Ovary (tissue), 9 donors: Measurements from ENCODE around the gene GADD45G. TPM values are rescaled to one million over a fixed set of nuclear protein-coding genes. Genes with fewer than 3 reads are reported as not detected.

ENCODE experiments used
- DNase-seq, 5 donors: peaks; one replicate each; pipeline ENCODE4 v3.0.0-alpha.2; 2019 to 2020
- H3K27ac ChIP-seq, 2 donors: fragments of 200-600 bp; one replicate each; pipeline versions ENCODE4 v1.5.1 to v1.8.0; 2019 to 2022
- H3K27me3 ChIP-seq: fragments of 200-600 bp; one replicate; pipeline ENCODE4 v1.8.0; 2022
- H3K36me3 ChIP-seq: fragments of 200-600 bp; sonication (generic); one replicate; pipeline ENCODE4 v1.5.1; 2019
- H3K4me1 ChIP-seq: one replicate; pipeline ENCODE4 v1.8.1; 2013; ENCODE audit warnings: mild to moderate bottlenecking, moderate library complexity; ENCODE audit not compliant: insufficient read depth
- H3K4me3 ChIP-seq: fragments of 200-600 bp; sonication (generic); one replicate; pipeline ENCODE4 v1.5.1; 2017
- H3K9me3 ChIP-seq, 2 donors: fragments of 200-600 bp in 1 of 2; sonication (generic) in 1 of 2; one replicate each; pipeline versions ENCODE4 v1.5.1 to v1.8.1; 2013 to 2019; ENCODE audit warnings: mild to moderate bottlenecking in 1 of 2, moderate library complexity in 1 of 2
- EP300 ChIP-seq: sonication (generic); formaldehyde crosslinking; IDR thresholded peaks from one replicate; pipeline ENCODE4 v1.6.1; 2017; ENCODE audit warnings: antibody characterized with exemption
- POLR2A ChIP-seq: fragments of 450-650 bp; IDR thresholded peaks from one replicate; pipeline ENCODE4 v1.6.1; 2017; ENCODE audit warnings: antibody characterized with exemption, mild to moderate bottlenecking, moderate library complexity
- WGBS, 3 donors: extraction: QIAGEN DNeasy Blood & Tissue Kit in 1 of 3; methylation state at CpG; one replicate each; pipeline versions ENCODE4 v1.1.5 to v1.1.7; 2013 to 2017; 5-methylcytosine and 5-hydroxymethylcytosine counted together
- intact Hi-C, 4 donors: fragments of 100-400 bp; cut with DNase I; formaldehyde crosslinking; loops; one replicate each; pipeline versions ENCODE4 v1.11.0 to v1.15.1; 2022 to 2023
- polyA plus RNA-seq, 2 donors: library from polyadenylated mRNA; stranded (reverse); fragments of 200-250 nt in 1 of 2; fragments of 350-450 nt in 1 of 2; fragmentation: Illumina TruSeq in 1 of 2; extraction: RNeasy Lipid Tissue Mini Kit (QIAGEN cat#74804) in 1 of 2; gene quantifications; one replicate each; pipeline ENCODE4 v1.2.3, GENCODE V29; 2013 to 2014
- total RNA-seq, 7 donors: library from RNA; depleted of rRNA in 2 of 7; stranded (reverse); fragments of >200 nt in 2 of 7; fragmentation: NEBNext Ultra II Directional in 3 of 7; extraction: Animal tissue kit (Norgen Biotek cat#: 25700) in 3 of 7; gene quantifications; one replicate each; pipeline versions ENCODE4 v1.1.0 to v1.2.4, GENCODE V29; 2016 to 2023
- TF ChIP-seq, protein P1 (sequence below), 3 donors: fragments of 450-650 bp in 2 of 3; fragments of 200-600 bp in 1 of 3; IDR thresholded peaks; one replicate each; pipeline versions ENCODE4 v1.5.1 to v1.8.0; 2016 to 2022; ENCODE audit warnings: antibody characterized with exemption in 3 of 3, mild to moderate bottlenecking in 1 of 3
- donor health status: DM: no; HTN: no; CAD: no; lungs with moderate emphysema.
- donor health status: DM: no; HTN: no; CAD: no.
- donor health status: Bipolar disorder and iron deficiency.
- donor health status: DM: yes; HTN: yes; CAD: no.
- donor health status: DM: no; HTN: no; CAD: no.
- donor health status: DM: yes; HTN: yes; CAD: no.

The GADD45G gene
- total and polyA plus RNA-seq, 9 donors, result 0.60 to 126 (median 23.2) TPM

DNA sequence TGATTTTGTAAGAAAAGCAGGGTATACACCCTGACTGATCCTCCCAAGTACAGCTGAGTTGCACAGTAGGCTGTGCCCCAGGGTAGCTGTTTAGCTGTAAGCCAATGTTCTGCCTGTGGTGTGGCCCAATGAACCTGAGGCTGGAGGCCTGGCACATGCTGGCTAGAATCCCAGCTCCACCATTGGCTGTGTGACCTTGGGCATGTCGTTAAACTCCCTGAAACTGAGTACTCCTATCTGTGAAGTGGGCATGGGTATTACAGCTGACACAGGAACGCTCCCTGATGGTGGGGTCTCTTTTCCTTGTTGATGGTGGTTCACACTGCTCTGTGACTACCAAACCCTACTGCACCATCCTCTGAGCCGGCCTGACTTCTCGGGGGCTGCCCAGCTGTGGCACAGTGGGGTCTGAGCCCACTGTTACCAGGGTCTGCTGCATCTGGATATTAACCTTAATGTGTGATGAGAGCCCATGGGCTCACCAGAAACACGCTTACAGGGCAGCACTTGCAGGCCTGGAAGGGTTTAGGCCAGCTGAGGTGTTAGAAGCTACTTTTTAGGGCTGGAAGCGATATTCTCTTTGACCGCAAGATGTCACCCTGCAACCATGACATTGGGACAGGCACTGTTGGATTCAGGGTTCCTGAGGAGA, 7.0 kb upstream of the GADD45G start:
- Histone ChIP-seq H3K27me3 (no peaks in the 10 kb centered on the region), H3K27ac (no peak overlapping the region), H3K4me3 (no peak overlapping the region), H3K9me3 (no peaks in the 10 kb centered on the region), H3K4me1 (no peaks in the 10 kb centered on the region), H3K36me3 (no peaks in the 10 kb centered on the region)
- WGBS, 3 donors, result 39 to 48% (median 46%) methylated on average over 7 of the region's 7 CpGs
- peak; percentile 36 to 67 (median 59) for DNase-seq
- intact Hi-C loops, result loop anchor here (2.0 to 10.0 kb wide), 4 partner anchors 503 to 1277 kb away; no protein-coding TSS in a partner anchor
- TF ChIP-seq EP300, result no peak
- TF ChIP-seq, protein P1, sequence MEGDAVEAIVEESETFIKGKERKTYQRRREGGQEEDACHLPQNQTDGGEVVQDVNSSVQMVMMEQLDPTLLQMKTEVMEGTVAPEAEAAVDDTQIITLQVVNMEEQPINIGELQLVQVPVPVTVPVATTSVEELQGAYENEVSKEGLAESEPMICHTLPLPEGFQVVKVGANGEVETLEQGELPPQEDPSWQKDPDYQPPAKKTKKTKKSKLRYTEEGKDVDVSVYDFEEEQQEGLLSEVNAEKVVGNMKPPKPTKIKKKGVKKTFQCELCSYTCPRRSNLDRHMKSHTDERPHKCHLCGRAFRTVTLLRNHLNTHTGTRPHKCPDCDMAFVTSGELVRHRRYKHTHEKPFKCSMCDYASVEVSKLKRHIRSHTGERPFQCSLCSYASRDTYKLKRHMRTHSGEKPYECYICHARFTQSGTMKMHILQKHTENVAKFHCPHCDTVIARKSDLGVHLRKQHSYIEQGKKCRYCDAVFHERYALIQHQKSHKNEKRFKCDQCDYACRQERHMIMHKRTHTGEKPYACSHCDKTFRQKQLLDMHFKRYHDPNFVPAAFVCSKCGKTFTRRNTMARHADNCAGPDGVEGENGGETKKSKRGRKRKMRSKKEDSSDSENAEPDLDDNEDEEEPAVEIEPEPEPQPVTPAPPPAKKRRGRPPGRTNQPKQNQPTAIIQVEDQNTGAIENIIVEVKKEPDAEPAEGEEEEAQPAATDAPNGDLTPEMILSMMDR (IDR thresholded peaks at IDR 0.05), result peak; percentile 46 to 79 (median 76)
- no peak for TF ChIP-seq POLR2A

DNA sequence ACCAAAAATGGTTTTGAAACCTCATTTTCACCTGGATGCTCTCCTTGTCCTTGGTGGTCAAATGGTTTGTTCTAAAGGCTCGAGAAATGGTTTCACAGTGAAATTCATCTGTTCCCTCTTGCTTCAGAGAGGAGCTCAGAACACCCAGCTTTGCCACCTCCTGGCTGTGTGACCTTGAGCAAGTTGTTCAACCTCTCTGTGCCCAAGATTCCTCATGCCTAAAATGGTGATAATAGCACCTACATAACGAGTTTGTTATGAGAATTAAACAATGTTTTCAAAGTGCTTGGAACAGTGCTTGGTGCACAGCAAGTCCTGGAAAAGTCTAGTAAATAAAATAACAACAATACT, 6.5 kb upstream of the GADD45G start:
- H3K36me3 ChIP-seq, result no peaks in the 10 kb centered on the region
- H3K4me3 ChIP-seq, result no peak overlapping the region
- TF ChIP-seq POLR2A (no peak), EP300 (no peak)
- TF ChIP-seq, protein P1 (IDR thresholded peaks at IDR 0.05), result no peak
- no peak overlapping the region for H3K27ac ChIP-seq
- no peak for DNase-seq
- intact Hi-C loops, result loop anchor here in 3 of 4 donors (2.0 to 10.0 kb wide), 3 partner anchors 504 to 1276 kb away; no protein-coding TSS in a partner anchor
- 3 to 6% (median 5%) methylated on average over 2 of the region's 2 CpGs for WGBS, 3 donors
- H3K9me3 ChIP-seq, result no peaks in the 10 kb centered on the region
- no peaks in the 10 kb centered on the region for H3K4me1 ChIP-seq
- H3K27me3 ChIP-seq, result no peaks in the 10 kb centered on the region

DNA sequence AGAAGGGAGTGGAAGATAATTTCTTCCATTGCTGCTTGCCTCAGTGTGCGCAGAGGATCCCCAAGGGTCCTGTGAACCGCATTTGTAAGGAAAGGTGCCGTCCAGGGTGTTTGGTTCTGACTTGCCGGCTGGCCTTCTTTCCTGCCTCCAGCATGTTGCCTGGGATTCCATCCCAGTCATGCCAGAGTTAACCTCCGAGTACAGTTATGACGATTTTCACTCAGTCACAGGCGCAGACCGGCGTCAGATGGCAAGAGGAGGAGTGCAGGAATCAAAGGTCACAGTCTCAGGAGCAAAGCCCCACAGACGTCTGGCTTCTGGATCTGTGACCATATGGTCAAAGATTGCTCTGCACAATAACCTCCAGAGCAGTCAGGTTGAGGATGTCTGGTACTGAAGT, 5.9 kb upstream of the GADD45G start:
- no peaks in the 10 kb centered on the region for H3K36me3 ChIP-seq
- 14 to 51% (median 42%) methylated on average over 10 of the region's 10 CpGs for WGBS, 3 donors
- DNase-seq, result no peak
- no peaks in the 10 kb centered on the region for H3K9me3 ChIP-seq
- H3K27me3 ChIP-seq, result no peaks in the 10 kb centered on the region
- H3K4me1 ChIP-seq, result peaks cover 2% of the 10 kb centered on the region
- intact Hi-C loops, result loop anchor here in 3 of 4 donors (2.0 to 10.0 kb wide), 3 partner anchors 504 to 1276 kb away; no protein-coding TSS in a partner anchor
- H3K4me3 ChIP-seq, result no peak overlapping the region
- TF ChIP-seq, protein P1 (IDR thresholded peaks at IDR 0.05), result no peak
- no peak for TF ChIP-seq POLR2A
- TF ChIP-seq EP300, result no peak
- no peak overlapping the region for H3K27ac ChIP-seq

DNA sequence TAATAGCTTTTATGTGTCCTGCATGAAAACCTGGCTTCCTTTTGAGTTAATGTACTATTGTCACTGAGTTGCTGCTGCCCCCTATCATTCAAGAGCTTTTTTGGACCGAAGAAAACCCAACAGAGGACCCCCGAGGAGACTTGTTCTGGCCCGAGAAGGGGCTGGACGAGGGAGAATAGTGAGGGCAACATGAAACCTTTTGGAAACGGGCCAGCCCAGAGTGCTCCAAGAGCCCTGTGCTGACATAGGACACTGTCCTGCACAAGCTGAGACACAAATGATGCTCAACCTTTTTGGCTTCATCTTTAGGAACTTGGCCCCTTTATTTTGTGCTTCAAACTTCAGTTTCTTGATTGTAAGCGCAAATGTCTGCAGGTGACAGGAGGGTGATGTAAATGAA, 4.0 kb upstream of the GADD45G start:
- TF ChIP-seq, protein P1 (IDR thresholded peaks at IDR 0.05), result no peak
- no peak for TF ChIP-seq EP300
- TF ChIP-seq POLR2A, result no peak
- WGBS, 3 donors, result 76 to 82% (median 80%) methylated on average over 6 of the region's 6 CpGs
- Histone ChIP-seq H3K4me3 (no peak overlapping the region), H3K27ac (no peak overlapping the region), H3K4me1 (peaks cover 2% of the 10 kb centered on the region), H3K36me3 (no peaks in the 10 kb centered on the region), H3K27me3 (no peaks in the 10 kb centered on the region), H3K9me3 (no peaks in the 10 kb centered on the region)
- no peak for DNase-seq
- intact Hi-C loops, result loop anchor here (10.0 kb wide), 8 partner anchors 54 to 404 kb away; no protein-coding TSS in a partner anchor
